Amniotic epithelial cell (primary cell): ENCODE data around the gene COPB2.

Experiments
- DNase-seq: peaks from one replicate; pipeline ENCODE4 v3.0.0-alpha.2; 2010; ENCODE audit warnings: low read depth

Gene COPB2

GRCh38 chr3:139307601-139308555, 81.6 kb downstream of the COPB2 start:
- DNase-seq, result no peak
